H1 (cell line): ENCODE data around the gene HDAC9. TPM values are rescaled to one million over a fixed set of nuclear protein-coding genes. Genes with fewer than 3 reads are reported as not detected.

ENCODE experiments used
- CTCF ChIA-PET: fragments of 300-600 bp; sonication (Branson Sonifier 250); formaldehyde crosslinking; loops from one replicate; lab custom pipeline; 2021; ENCODE audit not compliant: partially characterized antibody; lab: Charles Lee
- POLR2A ChIA-PET: fragments of 300-600 bp; sonication (Branson Sonifier 250); formaldehyde crosslinking; loops from one replicate; lab custom pipeline; 2021; ENCODE audit warnings: inconsistent platforms; ENCODE audit not compliant: partially characterized antibody; lab: Charles Lee
- DNase-seq, 2 experiments: peaks; one replicate each; pipeline versions ENCODE4 v3.0.0 to v3.0.0-alpha.2; 2010 to 2022; ENCODE audit warnings: low spot score in 2 of 2, low read depth in 1 of 2, mixed read lengths in 1 of 2
- FAIRE-seq: peaks from 2 replicates; lab custom pipeline; 2011; peaks lifted over from hg19 to GRCh38; lab: Jason Lieb, UNC
- H2AFZ ChIP-seq: 2 replicates; pipeline ENCODE4 v1.8.1; 2012; ENCODE audit warnings: low read length, inconsistent platforms
- H2AK5ac ChIP-seq: 2 replicates; pipeline ENCODE4 v1.6.1; 2013; ENCODE audit warnings: low read depth, low read length
- H2BK120ac ChIP-seq: replicated peaks from 2 replicates; pipeline ENCODE3; 2013; ENCODE audit warnings: low read depth, low read length, inconsistent platforms
- H2BK12ac ChIP-seq: 2 replicates; pipeline ENCODE4 v1.6.1; 2013; ENCODE audit warnings: low read depth, low read length
- H2BK15ac ChIP-seq: 2 replicates; pipeline ENCODE4 v1.6.1; 2013; ENCODE audit warnings: low read length
- H2BK20ac ChIP-seq: 2 replicates; pipeline ENCODE4 v1.6.1; 2013; ENCODE audit warnings: low read length
- H2BK5ac ChIP-seq: 2 replicates; pipeline ENCODE4 v1.6.1; 2013; ENCODE audit warnings: low read depth, low read length
- H3K14ac ChIP-seq: 2 replicates; pipeline ENCODE4 v1.6.1; 2013; ENCODE audit warnings: inconsistent platforms; ENCODE audit not compliant: insufficient read length
- H3K18ac ChIP-seq: 2 replicates; pipeline ENCODE4 v1.6.1; 2013; ENCODE audit warnings: low read length; ENCODE audit errors: extremely low read depth
- H3K23ac ChIP-seq: 2 replicates; pipeline ENCODE4 v1.6.1; 2013; ENCODE audit warnings: inconsistent platforms; ENCODE audit not compliant: insufficient read length
- H3K23me2 ChIP-seq: 2 replicates; pipeline ENCODE4 v1.6.1; 2013; ENCODE audit warnings: low read depth, low read length
- H3K27ac ChIP-seq: 2 replicates; pipeline ENCODE4 v1.6.1; 2011; ENCODE audit warnings: low read depth, low read length, inconsistent platforms
- H3K27me3 ChIP-seq, 4 experiments: replicated peaks in 1 of 4; 1 replicate in 1 of 4; 2 replicates in 3 of 4; pipeline versions ENCODE4 v1.6.1 to v1.8.1; 2011 to 2013; ENCODE audit warnings: low read length in 3 of 4, mild to moderate bottlenecking in 3 of 4, inconsistent platforms in 2 of 4, mixed read lengths in 2 of 4, moderate library complexity in 1 of 4; ENCODE audit not compliant: control insufficient read depth in 3 of 4, insufficient read depth in 3 of 4; ENCODE audit errors: extremely low read depth in 1 of 4
- H3K36me3 ChIP-seq, 4 experiments: 2 replicates each; pipeline versions ENCODE4 v1.6.1 to v1.8.1; 2011 to 2013; ENCODE audit warnings: mild to moderate bottlenecking in 4 of 4, low read length in 3 of 4, moderate library complexity in 2 of 4, control low read depth in 1 of 4, inconsistent platforms in 1 of 4; ENCODE audit not compliant: insufficient read depth in 4 of 4, control insufficient read depth in 2 of 4
- H3K4ac ChIP-seq: replicated peaks from 2 replicates; pipeline ENCODE3; 2013; ENCODE audit warnings: low read length, low read depth, mixed read lengths, inconsistent platforms; ENCODE audit not compliant: insufficient read length
- H3K4me1 ChIP-seq, 4 experiments: replicated peaks in 1 of 4; 1 replicate in 1 of 4; 2 replicates in 3 of 4; pipeline versions ENCODE4 v1.6.1 to v1.8.1; 2011 to 2013; ENCODE audit warnings: low read length in 3 of 4, inconsistent platforms in 2 of 4, mixed read lengths in 1 of 4; ENCODE audit not compliant: insufficient read depth in 4 of 4, control insufficient read depth in 3 of 4
- H3K4me2 ChIP-seq, 2 experiments: 2 replicates each; pipeline versions ENCODE4 v1.6.1 to v1.8.1; 2011 to 2013; ENCODE audit warnings: low read depth in 2 of 2, low read length in 2 of 2, control low read depth in 1 of 2, inconsistent platforms in 1 of 2, mild to moderate bottlenecking in 1 of 2; ENCODE audit not compliant: insufficient read depth in 1 of 2
- H3K4me3 ChIP-seq, 4 experiments: fragments of 200-600, 300-600 bp in 1 of 4; sonication (generic), shearing (Covaris generic), sonication (Bioruptor Twin) in 1 of 4; 2 replicates each; pipeline versions ENCODE4 v1.5.1 to v1.8.1; 2011 to 2016; ENCODE audit warnings: low read length in 4 of 4, low read depth in 3 of 4, control low read depth in 2 of 4, inconsistent platforms in 2 of 4, mild to moderate bottlenecking in 2 of 4, mixed read lengths in 1 of 4, moderate library complexity in 1 of 4; ENCODE audit not compliant: insufficient read depth in 2 of 4; ENCODE audit errors: extremely low read depth in 1 of 4
- H3K56ac ChIP-seq: replicated peaks from 2 replicates; pipeline ENCODE3; 2013; ENCODE audit warnings: low read depth, mild to moderate bottlenecking, mixed read lengths, low read length, inconsistent platforms; ENCODE audit not compliant: insufficient read length
- H3K79me1 ChIP-seq: 2 replicates; pipeline ENCODE4 v1.6.1; 2013; ENCODE audit warnings: low read depth, low read length, control low read depth
- H3K79me2 ChIP-seq, 2 experiments: 2 replicates each; pipeline versions ENCODE4 v1.6.1 to v1.8.1; 2012 to 2013; ENCODE audit warnings: low read length in 2 of 2, mild to moderate bottlenecking in 2 of 2, inconsistent platforms in 1 of 2; ENCODE audit not compliant: insufficient read depth in 2 of 2, control insufficient read depth in 1 of 2
- H3K9ac ChIP-seq, 4 experiments: replicated peaks in 1 of 4; 1 replicate in 1 of 4; 2 replicates in 3 of 4; pipeline versions ENCODE4 v1.6.1 to v1.8.1; 2011 to 2013; ENCODE audit warnings: low read depth in 3 of 4, low read length in 3 of 4, control low read depth in 2 of 4, mild to moderate bottlenecking in 2 of 4, moderate library complexity in 2 of 4, inconsistent platforms in 1 of 4; ENCODE audit errors: extremely low read depth in 1 of 4
- H3K9me3 ChIP-seq, 2 experiments: 2 replicates each; pipeline versions ENCODE4 v1.6.1 to v1.8.1; 2012 to 2013; ENCODE audit warnings: mild to moderate bottlenecking in 2 of 2, moderate library complexity in 2 of 2, control low read depth in 1 of 2, inconsistent platforms in 1 of 2, low read depth in 1 of 2, low read length in 1 of 2, mixed read lengths in 1 of 2; ENCODE audit not compliant: insufficient read depth in 2 of 2
- H4K20me1 ChIP-seq, 2 experiments: replicated peaks in 1 of 2; 2 replicates each; pipeline versions ENCODE3 to v1.8.1; 2011 to 2013; ENCODE audit warnings: inconsistent platforms in 2 of 2, low read length in 2 of 2, mild to moderate bottlenecking in 1 of 2; ENCODE audit not compliant: insufficient read depth in 2 of 2, control insufficient read depth in 1 of 2
- H4K5ac ChIP-seq: 2 replicates; pipeline ENCODE4 v1.6.1; 2013; ENCODE audit warnings: low read length, low read depth, mixed read lengths, inconsistent platforms; ENCODE audit not compliant: insufficient read length
- H4K8ac ChIP-seq: 2 replicates; pipeline ENCODE4 v1.8.0; 2013; ENCODE audit warnings: mild to moderate bottlenecking, moderate library complexity, low read length, inconsistent platforms; ENCODE audit not compliant: insufficient read depth; ENCODE audit errors: extremely low read depth
- H4K91ac ChIP-seq: replicated peaks from 2 replicates; pipeline ENCODE3; 2013; ENCODE audit warnings: low read length, mixed read lengths, inconsistent platforms; ENCODE audit not compliant: insufficient read length
- ASH2L ChIP-seq: fragments of 200-600, 300-600 bp; sonication (generic); IDR thresholded peaks from one replicate; pipeline ENCODE4 v1.7.1; 2017; ENCODE audit warnings: low read length
- BACH1 ChIP-seq: IDR thresholded peaks from 2 replicates; pipeline ENCODE4 v1.6.1; 2012; ENCODE audit warnings: low read length, improper control_type of control experiment
- CREB1 ChIP-seq: IDR thresholded peaks from 2 replicates; pipeline ENCODE4 v1.6.1; 2012; ENCODE audit warnings: inconsistent platforms
- CTBP2 ChIP-seq: IDR thresholded peaks from 2 replicates; pipeline ENCODE4 v1.7.0; 2011; ENCODE audit warnings: borderline replicate concordance, mild to moderate bottlenecking, moderate library complexity, mixed read lengths, low read length; ENCODE audit not compliant: insufficient read depth, insufficient read length
- EP300 ChIP-seq, 2 experiments: IDR thresholded peaks; 1 replicate in 1 of 2; 2 replicates in 1 of 2; pipeline ENCODE4 v1.6.1; 2011 to 2012; ENCODE audit warnings: low read depth in 2 of 2, low read length in 2 of 2, mild to moderate bottlenecking in 2 of 2, borderline replicate concordance in 1 of 2, inconsistent platforms in 1 of 2, moderate library complexity in 1 of 2
- EZH2 ChIP-seq: fragments of 200-600 bp; sonication (generic); IDR thresholded peaks from 2 replicates; pipeline ENCODE4 v1.7.1; 2012; ENCODE audit warnings: low read depth, mild to moderate bottlenecking, moderate library complexity, low read length, inconsistent platforms; ENCODE audit not compliant: severe bottlenecking
- HDAC2 ChIP-seq, 2 experiments: fragments of 300-600 bp in 1 of 2; sonication (generic) in 1 of 2; IDR thresholded peaks; 2 replicates each; pipeline ENCODE4 v1.6.1; 2011 to 2012; ENCODE audit warnings: low read depth in 2 of 2, low read length in 2 of 2, mild to moderate bottlenecking in 2 of 2, moderate library complexity in 2 of 2, borderline replicate concordance in 1 of 2, inconsistent platforms in 1 of 2
- NRF1 ChIP-seq: IDR thresholded peaks from 2 replicates; pipeline ENCODE4 v1.6.1; 2011; ENCODE audit warnings: mild to moderate bottlenecking, low read depth, low read length, improper control_type of control experiment
- RFX5 ChIP-seq: IDR thresholded peaks from 2 replicates; pipeline ENCODE4 v1.6.1; 2011; ENCODE audit warnings: low read depth, low read length, improper control_type of control experiment, borderline replicate concordance
- SRF ChIP-seq: IDR thresholded peaks from 2 replicates; pipeline ENCODE4 v1.6.1; 2011; ENCODE audit warnings: mild to moderate bottlenecking, low read depth, low read length, moderate library complexity
- TAF7 ChIP-seq: optimal IDR thresholded peaks from 2 replicates; pipeline ENCODE3; 2011; ENCODE audit warnings: low read depth, mild to moderate bottlenecking, inconsistent platforms, low read length, moderate library complexity, borderline replicate concordance
- WGBS, 2 experiments: shearing (Covaris generic) in 1 of 2; methylation state at CpG; one replicate each; pipeline versions ENCODE4 v1.1.6 to v1.1.7; 2013 to 2015; ENCODE audit warnings: low lambda C conversion rate in 2 of 2, mixed read lengths in 2 of 2, inconsistent platforms in 1 of 2, low coverage in 1 of 2, missing lambda C conversion rate in 1 of 2; ENCODE audit not compliant: insufficient replicate concordance in 2 of 2, insufficient coverage in 1 of 2, insufficient read length in 1 of 2; ENCODE audit errors: extremely low coverage in 1 of 2, missing lambda C conversion rate in 1 of 2; 5-methylcytosine and 5-hydroxymethylcytosine counted together
- polyA plus RNA-seq, 7 experiments: library from polyadenylated mRNA; depleted of rRNA in 3 of 7; stranded (reverse) in 5 of 7; unstranded in 2 of 7; fragments of >200 nt in 5 of 7; fragments of 200-250 nt in 2 of 7; gene quantifications; 1 replicate in 5 of 7; 2 replicates in 1 of 7; 4 replicates in 1 of 7; pipeline versions ENCODE4 v1.2.1 to v1.2.3, GENCODE V29; 2011 to 2013; ENCODE audit warnings: missing spikeins in 2 of 7, mixed read lengths in 2 of 7
- total RNA-seq: library from RNA; stranded (reverse); fragmentation: NEBNext Ultra II Directional; extraction: Animal tissue kit (Norgen Biotek cat#: 25700); gene quantifications from 2 replicates; pipeline ENCODE4 v1.2.1, GENCODE V29; 2021

The HDAC9 gene
- total and polyA plus RNA-seq, 2 of the 8 experiments (the other 6 are each of a cell fraction or from before 2014, with no cell fraction given), result 9.5 to 13.1 TPM

- Histone ChIP-seq H4K91ac (no peak overlapping the region), H3K9me3 (no peaks in the 10 kb centered on the region), H3K14ac (no peak overlapping the region), H3K79me2 (no peaks in the 10 kb centered on the region), H2AK5ac (no peak overlapping the region), H3K79me1 (no peaks in the 10 kb centered on the region), H3K23me2 (no peaks in the 10 kb centered on the region), H2BK15ac (no peak overlapping the region), H4K20me1 (no peaks in the 10 kb centered on the region), H3K4ac (no peak overlapping the region), H3K27ac (no peak overlapping the region), H3K56ac (no peak overlapping the region), H4K5ac (no peak overlapping the region), H2AFZ (0 out of 2 replicates have a peak overlapping the region, but pooled peaks have one; percentile 45), H3K4me1 (no peaks in the 10 kb centered on the region), H3K4me3 (no peak overlapping the region), H3K36me3 (no peaks in the 10 kb centered on the region), H3K23ac (no peak overlapping the region), H3K4me2 (no peak overlapping the region), H4K8ac (no peak overlapping the region), H2BK5ac (no peak overlapping the region), H3K27me3 (no peaks in the 10 kb centered on the region), H2BK20ac (no peak overlapping the region), H3K18ac (no peak overlapping the region), H2BK12ac (no peak overlapping the region), H3K9ac (no peak overlapping the region), H2BK120ac (no peak overlapping the region)
- FAIRE-seq (no peak), DNase-seq (no peak)
- WGBS, 2 experiments, result 88% methylated on average over 6 of the region's 6 CpGs; no CpG with 5 or more reads in 1 of the 2 experiments
- POLR2A ChIA-PET, result no interaction called here
- CTCF ChIA-PET, result interaction anchor here (1.1 kb wide), 1 partner anchor 101 kb away, joined by 3 read pairs; no protein-coding TSS in a partner anchor
- TF ChIP-seq ASH2L (no peak), BACH1 (no peak), CTBP2 (no peak), CREB1 (no peak), HDAC2 (IDR thresholded peaks at IDR 0.05; ENCODE audit: borderline replicate concordance in 1 of 2, low read depth in 2 of 2, low read length in 2 of 2) (no peak), TAF7 (no peak), SRF (no peak), RFX5 (no peak), EP300 (IDR thresholded peaks at IDR 0.05; ENCODE audit: borderline replicate concordance in 1 of 2, low read depth in 2 of 2, low read length in 2 of 2) (no peak), EZH2 (no peak), NRF1 (no peak)
These were observed 37.7 kb upstream of the HDAC9 start for GRCh38 chr7:18457832-18458231.
